Measurements from ENCODE around the gene SUGCT.

SUGCT gene

DNA sequence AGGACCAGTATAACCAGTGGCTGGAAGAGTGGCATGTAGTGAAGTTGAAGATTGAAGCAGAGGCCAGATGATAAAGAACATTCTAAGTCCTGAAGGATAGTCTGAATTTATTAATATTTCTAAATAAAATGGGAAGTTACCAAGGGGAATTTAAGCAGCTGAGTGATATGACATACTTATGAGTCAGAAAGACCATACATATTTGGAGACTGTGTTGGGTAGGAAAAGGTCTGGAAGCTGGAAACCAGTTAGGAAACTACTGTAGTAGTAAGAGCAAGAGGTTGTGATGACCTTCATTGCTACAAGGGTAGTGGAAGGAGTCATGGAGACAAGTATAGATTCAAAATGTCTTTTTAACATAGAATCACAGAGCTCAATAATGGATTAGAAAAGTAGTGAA lies 752.3 kb downstream of the SUGCT start:
- DNase-seq (ENCODE audit: low read depth, low spot score), result no peak
- H3K36me3 ChIP-seq (ENCODE audit: insufficient read depth, insufficient read length, low read length), result no peaks in the 10 kb centered on the region
- TF ChIP-seq SUZ12 (IDR thresholded peaks at IDR 0.05; ENCODE audit: extremely low read depth, insufficient read depth, insufficient read length) (no peak), ZNF274 (IDR thresholded peaks at IDR 0.05; ENCODE audit: low read depth, low read length) (no peak), YY1 (IDR thresholded peaks at IDR 0.05; ENCODE audit: insufficient read depth, insufficient read length) (no peak)

DNA sequence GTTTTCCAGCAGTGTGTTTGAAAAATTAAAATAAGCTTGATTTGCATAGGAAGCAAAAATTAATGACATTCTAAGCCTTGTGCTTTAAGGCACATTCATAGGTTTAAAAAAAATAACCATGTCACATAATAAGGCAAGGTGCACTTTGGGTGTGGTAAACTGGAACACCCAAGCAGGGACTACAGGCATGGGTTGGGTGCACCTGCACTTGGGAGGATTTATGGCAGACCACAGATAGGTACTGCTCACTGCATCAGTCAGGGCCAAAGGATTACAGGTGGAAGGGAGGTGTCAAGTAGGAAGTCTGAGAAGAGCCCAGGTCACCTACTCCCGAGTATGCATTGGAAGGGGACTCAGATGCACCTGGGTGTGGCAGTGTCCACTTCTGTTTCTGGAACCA lies 753.7 kb downstream of the SUGCT start:
- DNase-seq (ENCODE audit: low read depth, low spot score), result no peak
- no peaks in the 10 kb centered on the region for H3K36me3 ChIP-seq (ENCODE audit: insufficient read depth, insufficient read length, low read length)
- no peaks in the 10 kb centered on the region for H3K4me1 ChIP-seq (ENCODE audit: insufficient read depth, insufficient read length)
- peaks cover 4% of the 10 kb centered on the region; the same call in 1 of the 2 replicates for H3K9me3 ChIP-seq (ENCODE audit: insufficient read depth, low read length)
- TF ChIP-seq SUZ12 (IDR thresholded peaks at IDR 0.05; ENCODE audit: extremely low read depth, insufficient read depth, insufficient read length) (no peak), YY1 (IDR thresholded peaks at IDR 0.05; ENCODE audit: insufficient read depth, insufficient read length) (no peak), ZNF274 (IDR thresholded peaks at IDR 0.05; ENCODE audit: low read depth, low read length) (no peak)
- H3K9ac ChIP-seq (ENCODE audit: insufficient read length, low read depth), result no peak overlapping the region
- no peak overlapping the region for H3K4me3 ChIP-seq (ENCODE audit: insufficient read length, low read depth)
- no peaks in the 10 kb centered on the region for H3K27me3 ChIP-seq (ENCODE audit: insufficient read depth, insufficient read length)

More for the DNA sequence above, 752.3 kb downstream of the SUGCT start:
- H3K9me3 ChIP-seq (ENCODE audit: insufficient read depth, low read length), result peaks cover 4% of the 10 kb centered on the region; the same call in 1 of the 2 replicates
- H3K9ac ChIP-seq (ENCODE audit: insufficient read length, low read depth), result no peak overlapping the region
- H3K4me1 ChIP-seq (ENCODE audit: insufficient read depth, insufficient read length), result no peaks in the 10 kb centered on the region
- no peaks in the 10 kb centered on the region for H3K27me3 ChIP-seq (ENCODE audit: insufficient read depth, insufficient read length)
- H3K4me3 ChIP-seq (ENCODE audit: insufficient read length, low read depth), result no peak overlapping the region

DNA sequence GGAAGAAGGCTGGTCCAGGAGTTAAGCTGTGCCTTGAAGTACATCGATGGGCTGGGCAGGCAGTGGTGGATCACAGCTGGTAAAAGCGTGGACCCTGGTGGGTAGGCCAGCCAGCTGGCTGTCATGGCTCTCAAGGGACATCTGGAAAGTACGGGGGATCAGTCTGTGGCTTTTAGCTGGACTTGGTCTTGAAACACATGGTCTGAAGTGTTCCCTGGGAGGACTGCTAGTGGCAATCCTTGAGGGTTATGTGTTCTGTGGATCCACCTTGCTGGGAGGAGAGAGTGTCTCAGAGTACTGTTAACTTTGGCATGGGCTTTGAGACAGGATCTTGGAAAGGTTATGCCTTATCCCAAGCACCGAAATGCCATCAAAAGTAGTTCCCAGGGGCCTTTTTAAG lies 754.3 kb downstream of the SUGCT start:
- H3K9me3 ChIP-seq (ENCODE audit: insufficient read depth, low read length), result peaks cover 4% of the 10 kb centered on the region; the same call in 1 of the 2 replicates

DNA sequence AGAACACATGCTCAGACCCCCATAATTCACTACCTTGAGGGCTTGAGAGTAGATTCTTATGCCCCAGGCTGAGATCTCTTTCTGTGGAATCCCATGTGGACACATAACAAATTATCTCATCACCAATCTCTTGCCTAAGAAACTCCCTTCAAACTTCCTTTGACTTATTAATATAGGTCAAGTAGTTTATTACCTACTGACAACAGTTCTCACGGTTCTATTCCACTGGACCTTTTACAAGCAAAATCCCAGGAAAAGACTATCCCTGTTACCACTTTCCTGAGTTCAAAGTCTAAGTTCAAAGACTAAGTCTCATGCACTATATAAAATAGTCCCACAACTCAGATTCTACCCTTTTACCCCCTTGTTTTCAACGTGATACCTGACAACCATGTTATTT lies 754.7 kb downstream of the SUGCT start:
- no peak for TF ChIP-seq YY1 (IDR thresholded peaks at IDR 0.05; ENCODE audit: insufficient read depth, insufficient read length)
- no peak for TF ChIP-seq SUZ12 (IDR thresholded peaks at IDR 0.05; ENCODE audit: extremely low read depth, insufficient read depth, insufficient read length)
- TF ChIP-seq ZNF274 (IDR thresholded peaks at IDR 0.05; ENCODE audit: low read depth, low read length), result no peak
- no peaks in the 10 kb centered on the region for H3K4me1 ChIP-seq (ENCODE audit: insufficient read depth, insufficient read length)
- no peaks in the 10 kb centered on the region for H3K27me3 ChIP-seq (ENCODE audit: insufficient read depth, insufficient read length)
- no peak overlapping the region for H3K4me3 ChIP-seq (ENCODE audit: insufficient read length, low read depth)
- H3K9me3 ChIP-seq (ENCODE audit: insufficient read depth, low read length), result peaks cover 4% of the 10 kb centered on the region; the same call in 1 of the 2 replicates
- no peak for DNase-seq (ENCODE audit: low read depth, low spot score)
- H3K36me3 ChIP-seq (ENCODE audit: insufficient read depth, insufficient read length, low read length), result no peaks in the 10 kb centered on the region
- H3K9ac ChIP-seq (ENCODE audit: insufficient read length, low read depth), result no peak overlapping the region

More for the DNA sequence above, 754.3 kb downstream of the SUGCT start:
- Histone ChIP-seq H3K9ac (ENCODE audit: insufficient read length, low read depth) (no peak overlapping the region), H3K36me3 (ENCODE audit: insufficient read depth, insufficient read length, low read length) (no peaks in the 10 kb centered on the region), H3K4me1 (ENCODE audit: insufficient read depth, insufficient read length) (no peaks in the 10 kb centered on the region), H3K27me3 (ENCODE audit: insufficient read depth, insufficient read length) (no peaks in the 10 kb centered on the region), H3K4me3 (ENCODE audit: insufficient read length, low read depth) (no peak overlapping the region)
- no peak for DNase-seq (ENCODE audit: low read depth, low spot score)
- TF ChIP-seq SUZ12 (IDR thresholded peaks at IDR 0.05; ENCODE audit: extremely low read depth, insufficient read depth, insufficient read length) (no peak), ZNF274 (IDR thresholded peaks at IDR 0.05; ENCODE audit: low read depth, low read length) (no peak), YY1 (IDR thresholded peaks at IDR 0.05; ENCODE audit: insufficient read depth, insufficient read length) (no peak)

DNA sequence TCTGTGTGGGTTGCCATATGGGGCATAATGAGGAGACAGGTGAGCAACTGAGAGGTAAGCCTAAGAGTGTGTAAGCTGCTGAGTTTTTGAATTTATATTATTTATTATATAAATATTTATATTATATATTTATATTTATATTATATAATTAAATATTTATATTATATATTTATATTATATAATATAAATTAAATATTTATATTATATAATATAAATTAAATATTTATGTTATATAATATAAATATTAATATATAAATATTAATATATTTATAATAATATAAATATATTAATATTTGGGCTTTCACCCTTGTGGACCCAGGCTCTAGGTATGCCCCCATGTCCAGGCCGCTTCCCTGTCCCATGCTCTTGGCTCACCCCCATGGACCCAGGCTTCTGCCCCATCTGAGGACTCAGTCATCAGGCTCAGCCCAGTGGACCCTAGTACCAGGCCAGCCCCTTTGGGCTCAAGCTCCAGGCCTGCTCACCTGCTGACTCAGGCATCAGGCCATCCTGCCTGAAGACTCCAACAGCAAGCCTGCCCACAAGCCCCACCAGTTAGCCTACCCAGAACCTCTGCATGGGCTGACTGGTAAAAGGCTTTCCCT lies 755.4 kb downstream of the SUGCT start:
- no peak overlapping the region for H3K9ac ChIP-seq (ENCODE audit: insufficient read length, low read depth)
- peaks cover 4% of the 10 kb centered on the region; the same call in 1 of the 2 replicates for H3K9me3 ChIP-seq (ENCODE audit: insufficient read depth, low read length)
- no peaks in the 10 kb centered on the region for H3K36me3 ChIP-seq (ENCODE audit: insufficient read depth, insufficient read length, low read length)
- no peak overlapping the region for H3K4me3 ChIP-seq (ENCODE audit: insufficient read length, low read depth)
- no peak for DNase-seq (ENCODE audit: low read depth, low spot score)
- TF ChIP-seq SUZ12 (IDR thresholded peaks at IDR 0.05; ENCODE audit: extremely low read depth, insufficient read depth, insufficient read length) (no peak), ZNF274 (IDR thresholded peaks at IDR 0.05; ENCODE audit: low read depth, low read length) (no peak), YY1 (IDR thresholded peaks at IDR 0.05; ENCODE audit: insufficient read depth, insufficient read length) (no peak)
- no peaks in the 10 kb centered on the region for H3K27me3 ChIP-seq (ENCODE audit: insufficient read depth, insufficient read length)
- H3K4me1 ChIP-seq (ENCODE audit: insufficient read depth, insufficient read length), result no peaks in the 10 kb centered on the region

DNA sequence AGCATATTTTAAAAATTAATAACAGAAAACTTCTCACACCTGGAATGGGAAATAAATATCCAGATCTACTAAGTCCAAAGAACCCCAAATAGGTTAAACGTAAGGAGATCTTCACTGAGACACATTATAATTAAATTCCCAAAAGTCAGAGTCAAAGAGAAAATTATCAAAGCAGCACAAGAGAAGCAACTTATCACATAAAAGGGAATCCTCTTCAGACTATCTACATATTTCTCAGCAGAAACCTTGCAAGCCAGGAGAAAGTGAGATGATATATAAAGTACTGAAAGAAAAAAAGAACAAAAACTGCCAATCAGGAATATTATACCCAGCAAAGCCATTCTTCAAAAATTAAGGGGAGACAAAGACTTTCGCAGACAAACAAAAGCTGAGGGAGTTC lies 756.4 kb downstream of the SUGCT start:
- no peaks in the 10 kb centered on the region for H3K27me3 ChIP-seq (ENCODE audit: insufficient read depth, insufficient read length)
- H3K4me1 ChIP-seq (ENCODE audit: insufficient read depth, insufficient read length), result no peaks in the 10 kb centered on the region
- DNase-seq (ENCODE audit: low read depth, low spot score), result no peak
- TF ChIP-seq ZNF274 (IDR thresholded peaks at IDR 0.05; ENCODE audit: low read depth, low read length) (no peak), SUZ12 (IDR thresholded peaks at IDR 0.05; ENCODE audit: extremely low read depth, insufficient read depth, insufficient read length) (no peak), YY1 (IDR thresholded peaks at IDR 0.05; ENCODE audit: insufficient read depth, insufficient read length) (no peak)
- no peaks in the 10 kb centered on the region for H3K36me3 ChIP-seq (ENCODE audit: insufficient read depth, insufficient read length, low read length)
- peaks cover 4% of the 10 kb centered on the region; the same call in 1 of the 2 replicates for H3K9me3 ChIP-seq (ENCODE audit: insufficient read depth, low read length)
- H3K4me3 ChIP-seq (ENCODE audit: insufficient read length, low read depth), result no peak overlapping the region
- no peak overlapping the region for H3K9ac ChIP-seq (ENCODE audit: insufficient read length, low read depth)

DNA sequence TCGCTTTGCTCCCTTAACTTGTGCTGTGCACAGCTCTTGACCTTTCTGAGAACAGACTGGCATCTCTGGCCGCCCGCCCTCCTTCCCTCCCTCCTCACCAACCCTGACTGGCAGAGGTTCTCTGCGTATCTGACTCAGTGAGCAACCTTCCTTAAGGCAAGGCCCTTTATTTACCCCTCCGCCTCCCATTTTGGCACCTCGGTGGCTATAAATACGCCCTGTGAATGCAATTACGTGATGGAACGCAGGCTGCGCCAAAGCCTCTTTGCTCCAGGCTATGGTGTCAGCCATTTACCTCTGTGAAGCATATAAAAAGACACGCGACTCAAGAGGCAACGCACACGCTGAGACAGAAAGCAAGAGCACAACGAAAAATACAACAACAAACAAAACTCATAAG lies 764.3 kb downstream of the SUGCT start:
- no peaks in the 10 kb centered on the region for H3K36me3 ChIP-seq (ENCODE audit: insufficient read depth, insufficient read length, low read length)
- no peak overlapping the region for H3K9ac ChIP-seq (ENCODE audit: insufficient read length, low read depth)
- no peaks in the 10 kb centered on the region for H3K27me3 ChIP-seq (ENCODE audit: insufficient read depth, insufficient read length)
- DNase-seq (ENCODE audit: low read depth, low spot score), result no peak
- peaks cover 5% of the 10 kb centered on the region; the same call in 1 of the 2 replicates for H3K9me3 ChIP-seq (ENCODE audit: insufficient read depth, low read length)
- TF ChIP-seq SUZ12 (IDR thresholded peaks at IDR 0.05; ENCODE audit: extremely low read depth, insufficient read depth, insufficient read length) (no peak), ZNF274 (IDR thresholded peaks at IDR 0.05; ENCODE audit: low read depth, low read length) (no peak), YY1 (IDR thresholded peaks at IDR 0.05; ENCODE audit: insufficient read depth, insufficient read length) (no peak)
- H3K4me3 ChIP-seq (ENCODE audit: insufficient read length, low read depth), result no peak overlapping the region
- no peaks in the 10 kb centered on the region for H3K4me1 ChIP-seq (ENCODE audit: insufficient read depth, insufficient read length)
